Neural cell (in vitro differentiated cells): ENCODE results near the gene TIE1.

ENCODE experiments used
- CTCF ChIP-seq: fragments of 450-650 bp; IDR thresholded peaks from 2 replicates; pipeline ENCODE4 v1.5.1; 2014; ENCODE audit warnings: antibody characterized with exemption, mild to moderate bottlenecking, moderate library complexity; ENCODE audit not compliant: poor library complexity, severe bottlenecking
- EP300 ChIP-seq: fragments of 450-650 bp; conservative IDR thresholded peaks from 2 replicates; pipeline ENCODE4 v1.6.1; 2014; ENCODE audit warnings: antibody characterized with exemption, mild to moderate bottlenecking, moderate library complexity; ENCODE audit not compliant: poor library complexity, severe bottlenecking
- EZH2 ChIP-seq: fragments of 200-600, 300-800 bp; shearing (Covaris generic), sonication (generic); IDR thresholded peaks from 2 replicates; pipeline ENCODE4 v1.6.1; 2014; ENCODE audit warnings: antibody characterized with exemption, low read length, borderline replicate concordance, mild to moderate bottlenecking; ENCODE audit not compliant: insufficient read depth, poor library complexity, severe bottlenecking
- POLR2AphosphoS5 ChIP-seq: IDR thresholded peaks from 2 replicates; pipeline ENCODE4 v1.6.1; 2012
- RAD21 ChIP-seq: fragments of 450-650 bp; conservative IDR thresholded peaks from 2 replicates; pipeline ENCODE4 v1.6.1; 2014; ENCODE audit warnings: antibody characterized with exemption, mild to moderate bottlenecking, moderate library complexity
- REST ChIP-seq: IDR thresholded peaks from 2 replicates; pipeline ENCODE4 v1.6.1; 2012; ENCODE audit warnings: borderline replicate concordance
- TAF1 ChIP-seq: IDR thresholded peaks from 2 replicates; pipeline ENCODE4 v1.6.1; 2012; ENCODE audit warnings: low read depth

- TF ChIP-seq CTCF = no peak
- no peak for TF ChIP-seq EP300
- TF ChIP-seq TAF1 = no peak
- TF ChIP-seq REST = no peak
- TF ChIP-seq POLR2AphosphoS5 = no peak
- no peak for TF ChIP-seq EZH2
- TF ChIP-seq RAD21 = no peak
These were observed 39.8 kb downstream of the TIE1 start for GRCh38 chr1:43340559-43340958.
